Measurements from ENCODE around the gene POLR2B. TPM values are rescaled to one million over a fixed set of nuclear protein-coding genes. Genes with fewer than 3 reads are reported as not detected.
"Not testable (repeated sequence)": the region's sequence is repeated elsewhere in the genome, so short reads cannot be mapped to it uniquely, and the experiment has no call there.

The POLR2B gene
- total and polyA plus RNA-seq, 2 experiments from 2014 or later, result 52.4 to 110 TPM

- no peaks in the 10 kb centered on the region for H3K79me2 ChIP-seq
- H2AFZ ChIP-seq, result no peak overlapping the region
- H3K27ac ChIP-seq, result peak overlapping the region; percentile 64
- H3K4me2 ChIP-seq, result peak overlapping the region; percentile 21
- H3K9me2 ChIP-seq (replicated peaks; ENCODE audit: insufficient read depth), result no peaks in the 10 kb centered on the region
- WGBS (ENCODE audit: low lambda C conversion rate, missing lambda C conversion rate), result 63% methylated on average over 6 of the region's 6 CpGs
- H3K4me3 ChIP-seq, result no peak overlapping the region
- H3K27me3 ChIP-seq, result no peaks in the 10 kb centered on the region
- no peak for DNase-seq (ENCODE audit: low spot score)
- TF ChIP-seq EZH2 (IDR thresholded peaks at IDR 0.05; ENCODE audit: borderline replicate concordance) (no peak), CTCF (IDR thresholded peaks at IDR 0.05; ENCODE audit: poor library complexity) (no peak), EZH2phosphoT487 (IDR thresholded peaks at IDR 0.05; ENCODE audit: low read depth, severe bottlenecking, unreplicated experiment) (no peak)
- no peaks in the 10 kb centered on the region for H3K4me1 ChIP-seq (ENCODE audit: insufficient read depth)
- H3K9me3 ChIP-seq (ENCODE audit: low read depth), result no peaks in the 10 kb centered on the region
- no peaks in the 10 kb centered on the region for H3K36me3 ChIP-seq (replicated peaks; ENCODE audit: insufficient read depth, low read depth)
- no peaks in the 10 kb centered on the region for H4K20me1 ChIP-seq (ENCODE audit: insufficient read depth, poor library complexity, severe bottlenecking)
These were observed 64.9 kb downstream of the POLR2B start for GRCh38 chr4:57043347-57044251.

GRCh38 chr4:57044279-57044678 is 65.6 kb downstream of the POLR2B start:
- 50% methylated on average over 1 of the region's 1 CpG for WGBS (ENCODE audit: low lambda C conversion rate, missing lambda C conversion rate)
- no peak for DNase-seq (ENCODE audit: low spot score)
- Histone ChIP-seq H4K20me1 (ENCODE audit: insufficient read depth, poor library complexity, severe bottlenecking) (no peaks in the 10 kb centered on the region), H3K27ac (peak overlapping the region; percentile 64), H3K9me2 (replicated peaks; ENCODE audit: insufficient read depth) (no peaks in the 10 kb centered on the region), H3K9me3 (ENCODE audit: low read depth) (no peaks in the 10 kb centered on the region), H3K36me3 (replicated peaks; ENCODE audit: insufficient read depth, low read depth) (no peaks in the 10 kb centered on the region), H3K4me2 (peak overlapping the region; percentile 21), H3K4me3 (no peak overlapping the region), H3K27me3 (no peaks in the 10 kb centered on the region), H3K79me2 (no peaks in the 10 kb centered on the region), H2AFZ (no peak overlapping the region), H3K4me1 (ENCODE audit: insufficient read depth) (no peaks in the 10 kb centered on the region)
- no peak for TF ChIP-seq EZH2phosphoT487 (IDR thresholded peaks at IDR 0.05; ENCODE audit: low read depth, severe bottlenecking, unreplicated experiment)
- TF ChIP-seq EZH2 (IDR thresholded peaks at IDR 0.05; ENCODE audit: borderline replicate concordance), result no peak
- no peak for TF ChIP-seq CTCF (IDR thresholded peaks at IDR 0.05; ENCODE audit: poor library complexity)

- H3K27ac ChIP-seq, result peak overlapping the region; percentile 64
- WGBS (ENCODE audit: low lambda C conversion rate, missing lambda C conversion rate), result 84% methylated on average over 1 of the region's 1 CpG
- no peaks in the 10 kb centered on the region for H3K27me3 ChIP-seq
- H3K79me2 ChIP-seq, result no peaks in the 10 kb centered on the region
- no peaks in the 10 kb centered on the region for H3K4me1 ChIP-seq (ENCODE audit: insufficient read depth)
- no peaks in the 10 kb centered on the region for H3K9me3 ChIP-seq (ENCODE audit: low read depth)
- no peak overlapping the region for H3K4me3 ChIP-seq
- no peak overlapping the region for H2AFZ ChIP-seq
- H4K20me1 ChIP-seq (ENCODE audit: insufficient read depth, poor library complexity, severe bottlenecking), result no peaks in the 10 kb centered on the region
- no peak overlapping the region for H3K4me2 ChIP-seq
- no peak for DNase-seq (ENCODE audit: low spot score)
- TF ChIP-seq EZH2phosphoT487 (IDR thresholded peaks at IDR 0.05; ENCODE audit: low read depth, severe bottlenecking, unreplicated experiment) (no peak), EZH2 (IDR thresholded peaks at IDR 0.05; ENCODE audit: borderline replicate concordance) (no peak), CTCF (IDR thresholded peaks at IDR 0.05; ENCODE audit: poor library complexity) (no peak)
- H3K9me2 ChIP-seq (replicated peaks; ENCODE audit: insufficient read depth), result no peaks in the 10 kb centered on the region
- H3K36me3 ChIP-seq (replicated peaks; ENCODE audit: insufficient read depth, low read depth), result no peaks in the 10 kb centered on the region
These were observed 66.3 kb downstream of the POLR2B start for GRCh38 chr4:57044996-57045395.

- H3K4me3 ChIP-seq; H3K9me2 ChIP-seq (replicated peaks; ENCODE audit: insufficient read depth); H4K20me1 ChIP-seq (ENCODE audit: insufficient read depth, poor library complexity, severe bottlenecking); H3K27ac ChIP-seq; H3K36me3 ChIP-seq (replicated peaks; ENCODE audit: insufficient read depth, low read depth); H2AFZ ChIP-seq; DNase-seq (ENCODE audit: low spot score); H3K27me3 ChIP-seq; H3K4me2 ChIP-seq; H3K79me2 ChIP-seq; H3K4me1 ChIP-seq (ENCODE audit: insufficient read depth); H3K9me3 ChIP-seq (ENCODE audit: low read depth): not testable (repeated sequence)
- 93% methylated on average over 6 of the region's 6 CpGs for WGBS (ENCODE audit: low lambda C conversion rate, missing lambda C conversion rate)
These were observed 68.3 kb downstream of the POLR2B start for GRCh38 chr4:57047046-57047445.
